ENCODE measurements around the gene P2RX2. TPM values are rescaled to one million over a fixed set of nuclear protein-coding genes. Genes with fewer than 3 reads are reported as not detected.

The P2RX2 gene
- total RNA-seq: not detected

GRCh38 chr12:132618683-132619043 lies at the start of gene P2RX2:
P2RX2 (plus strand) TSS chr12:132618776; CDS start chr12:132618817, 41 bp downstream.
- TF ChIP-seq POLR2A (IDR thresholded peaks at IDR 0.05) (no peak), CTCF (IDR thresholded peaks at IDR 0.05) (no peak), EP300 (IDR thresholded peaks at IDR 0.05) (no peak)
- H3K4me1 ChIP-seq: peaks cover 0 to 38% (median 13%) of the 10 kb centered on the region in 4 donors
- no peak within 1 kb of the TSS for H3K27ac ChIP-seq
- peaks cover 6 to 54% of the 10 kb centered on the region in 2 donors for H3K27me3 ChIP-seq
- DNase-seq (ENCODE audit: low spot score in 2 of 2): no peak
- peaks cover 0 to 1% (median 0%) of the 10 kb centered on the region in 3 donors for H3K36me3 ChIP-seq
- H3K4me3 ChIP-seq: peak within 1 kb of the TSS in 1 of 4 donors; percentile 2
- peaks cover 0 to 20% (median 3%) of the 10 kb centered on the region in 4 donors for H3K9me3 ChIP-seq
- 9% methylated on average over 28 of the region's 49 CpGs; no CpG with 5 or more reads in 1 of the 2 donors for WGBS, 2 donors

- Histone ChIP-seq H3K4me3 (no peak overlapping the region), H3K27ac (no peak overlapping the region), H3K9me3 (no peaks in the 10 kb centered on the region), H3K4me1 (peaks cover 0 to 6% (median 0%) of the 10 kb centered on the region in 4 donors), H3K27me3 (no peaks in the 10 kb centered on the region), H3K36me3 (peaks cover 0 to 92% (median 0%) of the 10 kb centered on the region in 3 donors)
- no peak for DNase-seq (ENCODE audit: low spot score in 2 of 2)
- WGBS, 2 donors: 86 to 88% methylated on average over 13 to 17 of the region's 17 CpGs
- TF ChIP-seq EP300 (IDR thresholded peaks at IDR 0.05): no peak
- TF ChIP-seq POLR2A (IDR thresholded peaks at IDR 0.05): no peak
- no peak for TF ChIP-seq CTCF (IDR thresholded peaks at IDR 0.05)
These were observed 49.6 kb upstream of the P2RX2 start for GRCh38 chr12:132568826-132569480.

GRCh38 chr12:132569856-132570480 lies 48.6 kb upstream of the P2RX2 start:
- Histone ChIP-seq H3K4me3 (no peak overlapping the region), H3K9me3 (no peaks in the 10 kb centered on the region), H3K27me3 (no peaks in the 10 kb centered on the region), H3K36me3 (peaks cover 0 to 96% (median 0%) of the 10 kb centered on the region in 3 donors), H3K4me1 (peaks cover 0 to 6% (median 0%) of the 10 kb centered on the region in 4 donors), H3K27ac (no peak overlapping the region)
- TF ChIP-seq EP300 (IDR thresholded peaks at IDR 0.05) (no peak), CTCF (IDR thresholded peaks at IDR 0.05) (no peak), POLR2A (IDR thresholded peaks at IDR 0.05) (no peak)
- no peak for DNase-seq (ENCODE audit: low spot score in 2 of 2)
- WGBS, 2 donors: 96% methylated on average over 23 of the region's 55 CpGs; no CpG with 5 or more reads in 1 of the 2 donors

- 94 to 95% methylated on average over 15 to 25 of the region's 26 CpGs for WGBS, 2 donors
- no peak for TF ChIP-seq POLR2A (IDR thresholded peaks at IDR 0.05)
- no peak for TF ChIP-seq CTCF (IDR thresholded peaks at IDR 0.05)
- TF ChIP-seq EP300 (IDR thresholded peaks at IDR 0.05): no peak
- Histone ChIP-seq H3K27ac (no peak overlapping the region), H3K27me3 (no peaks in the 10 kb centered on the region), H3K4me3 (no peak overlapping the region), H3K36me3 (peaks cover 0 to 98% (median 0%) of the 10 kb centered on the region in 3 donors), H3K9me3 (no peaks in the 10 kb centered on the region), H3K4me1 (peaks cover 0 to 6% (median 0%) of the 10 kb centered on the region in 4 donors)
- no peak for DNase-seq (ENCODE audit: low spot score in 2 of 2)
These were observed 47.9 kb upstream of the P2RX2 start for GRCh38 chr12:132570635-132571034.

- TF ChIP-seq EP300 (IDR thresholded peaks at IDR 0.05): no peak
- TF ChIP-seq CTCF (IDR thresholded peaks at IDR 0.05): no peak
- TF ChIP-seq POLR2A (IDR thresholded peaks at IDR 0.05): no peak
- Histone ChIP-seq H3K4me3 (no peak overlapping the region), H3K4me1 (peaks cover 0 to 6% (median 0%) of the 10 kb centered on the region in 4 donors), H3K36me3 (peaks cover 0 to 98% (median 0%) of the 10 kb centered on the region in 3 donors), H3K27me3 (no peaks in the 10 kb centered on the region), H3K9me3 (no peaks in the 10 kb centered on the region), H3K27ac (no peak overlapping the region)
- 92 to 93% methylated on average over 27 of the region's 27 CpGs for WGBS, 2 donors
- DNase-seq (ENCODE audit: low spot score in 2 of 2): no peak
These were observed 47.5 kb upstream of the P2RX2 start for GRCh38 chr12:132571051-132571450.
